A549 (cell line): ENCODE data around the gene GPAT3. TPM values are rescaled to one million over a fixed set of nuclear protein-coding genes. Genes with fewer than 3 reads are reported as not detected.
A peak's percentile ranks its signal among the peaks of the same experiment; 100 is the strongest.

Experiments
- ATAC-seq, 2 experiments: fragments of 200-7000 bp in 1 of 2; fragments of >200 bp in 1 of 2; cut with Nextera tagmentation in 1 of 2; cut with Tn5 transposase in 1 of 2; 3 replicates each; pipeline versions ENCODE4 v1.8.0 to v1.9.1; 2018 to 2020; ENCODE audit warnings: mild to moderate bottlenecking in 1 of 2, moderate library complexity in 1 of 2
- CTCF ChIA-PET: fragments of 300-600 bp; sonication (Branson Sonifier 250); formaldehyde crosslinking; extraction: SDS; loops from one replicate; lab custom pipeline; 2021; ENCODE audit warnings: antibody characterized with exemption, inconsistent platforms; lab: Yijun Ruan, JAX
- POLR2A ChIA-PET: fragments of 350-600 bp; formaldehyde crosslinking; extraction: SDS; loops from one replicate; lab custom pipeline; 2021; ENCODE audit warnings: antibody characterized with exemption, inconsistent platforms; lab: Yijun Ruan, JAX
- DNase-seq, 2 experiments: peaks; one replicate each; pipeline versions ENCODE4 v3.0.0 to v3.0.0-alpha.2; 2011 to 2016; ENCODE audit warnings: low read depth in 1 of 2, low spot score in 1 of 2
- FAIRE-seq: peaks from 2 replicates; lab custom pipeline; 2011; peaks lifted over from hg19 to GRCh38; lab: Jason Lieb, UNC
- H3K27ac ChIP-seq, 2 experiments: fragments of >200 bp; sonication (Bioruptor Twin); formaldehyde crosslinking; 3 replicates each; pipeline ENCODE4 v1.5.1; 2016 to 2017
- H3K4me1 ChIP-seq: fragments of >200 bp; sonication (Bioruptor Twin); formaldehyde crosslinking; 3 replicates; pipeline ENCODE4 v1.6.1; 2016
- H3K4me2 ChIP-seq: fragments of >200 bp; sonication (Bioruptor Twin); formaldehyde crosslinking; 3 replicates; pipeline ENCODE4 v1.6.1; 2016
- H3K4me3 ChIP-seq: fragments of >200 bp; sonication (Bioruptor Twin); formaldehyde crosslinking; 3 replicates; pipeline ENCODE4 v1.5.1; 2016
- H3K9me3 ChIP-seq: fragments of >200 bp; sonication (Bioruptor Twin); formaldehyde crosslinking; 3 replicates; pipeline ENCODE4 v1.6.1; 2016
- BHLHE40 ChIP-seq: IDR thresholded peaks from 2 replicates; pipeline ENCODE4 v1.6.1; 2012; ENCODE audit warnings: low read depth, low read length, inconsistent platforms
- CBX8 ChIP-seq: fragments of 200-600 bp; sonication (generic); IDR thresholded peaks from 2 replicates; pipeline ENCODE4 v1.6.1; 2016
- CHD2 ChIP-seq: fragments of 150-350 bp; IDR thresholded peaks from 2 replicates; pipeline ENCODE4 v1.6.1; 2014; ENCODE audit warnings: low read length; ENCODE audit not compliant: partially characterized antibody
- EHF ChIP-seq: fragments of 250-450 bp; sonication (Bioruptor Pico); IDR thresholded peaks from 2 replicates; pipeline ENCODE4 v1.5.0; 2020; ENCODE audit warnings: mild to moderate bottlenecking
- EHMT2 ChIP-seq: fragments of 200-600 bp; sonication (generic); IDR thresholded peaks from 2 replicates; pipeline ENCODE4 v1.6.1; 2016; ENCODE audit warnings: antibody characterized with exemption, low read depth, mild to moderate bottlenecking, moderate library complexity
- ELK1 ChIP-seq: fragments of 150-350 bp; IDR thresholded peaks from 2 replicates; pipeline ENCODE4 v1.6.1; 2014; ENCODE audit warnings: low read depth, mild to moderate bottlenecking, low read length
- EP300 ChIP-seq, 2 experiments: fragments of >200 bp; sonication (Bioruptor Twin); formaldehyde crosslinking; IDR thresholded peaks; 2 replicates in 1 of 2; 3 replicates in 1 of 2; pipeline ENCODE4 v1.6.1; 2016 to 2017
- FOSL2 ChIP-seq, 2 experiments: fragments of 450-650 bp in 1 of 2; fragments of >200 bp in 1 of 2; sonication (Bioruptor Twin) in 1 of 2; formaldehyde crosslinking; IDR thresholded peaks; 2 replicates each; pipeline versions ENCODE4 v1.5.0 to v1.6.1; 2016 to 2020; ENCODE audit warnings: mild to moderate bottlenecking in 1 of 2, moderate library complexity in 1 of 2
- GATA3 ChIP-seq: IDR thresholded peaks from 2 replicates; pipeline ENCODE4 v1.6.1; 2012; ENCODE audit warnings: borderline replicate concordance
- HEYL ChIP-seq: fragments of 250-450 bp; sonication (Bioruptor Pico); IDR thresholded peaks from 2 replicates; pipeline ENCODE4 v1.8.0; 2021; ENCODE audit warnings: mild to moderate bottlenecking, moderate library complexity
- HOXB13 ChIP-seq: fragments of 250-450 bp; sonication (Bioruptor Pico); IDR thresholded peaks from 2 replicates; pipeline ENCODE4 v1.5.0; 2020; ENCODE audit warnings: low read depth, mild to moderate bottlenecking, moderate library complexity
- JUN ChIP-seq, 2 experiments: fragments of >200 bp; sonication (Bioruptor Twin); formaldehyde crosslinking; IDR thresholded peaks; 2 replicates in 1 of 2; 3 replicates in 1 of 2; pipeline ENCODE4 v1.6.1; 2016 to 2017
- JUNB ChIP-seq: fragments of >200 bp; sonication (Bioruptor Twin); formaldehyde crosslinking; IDR thresholded peaks from 2 replicates; pipeline ENCODE4 v1.6.1; 2016
- KDM1A ChIP-seq: fragments of 200-600 bp; sonication (generic); IDR thresholded peaks from 2 replicates; pipeline ENCODE4 v1.6.1; 2016; ENCODE audit warnings: low read depth, mild to moderate bottlenecking
- MAFK ChIP-seq: fragments of 450-650 bp; IDR thresholded peaks from 2 replicates; pipeline ENCODE4 v1.6.1; 2014; ENCODE audit not compliant: partially characterized antibody
- MAZ ChIP-seq: fragments of 150-350 bp; IDR thresholded peaks from 2 replicates; pipeline ENCODE4 v1.6.1; 2014; ENCODE audit warnings: antibody characterized with exemption, low read depth, low read length, borderline replicate concordance
- NFE2L2 ChIP-seq: fragments of 150-350 bp; conservative IDR thresholded peaks from 2 replicates; pipeline ENCODE4 v1.6.1; 2014; ENCODE audit warnings: low read length
- NPAS2 ChIP-seq: fragments of 250-450 bp; sonication (Bioruptor Pico); IDR thresholded peaks from 2 replicates; pipeline ENCODE4 v1.8.0; 2022; ENCODE audit warnings: mild to moderate bottlenecking, moderate library complexity, borderline replicate concordance
- PHF8 ChIP-seq: fragments of 200-600 bp; sonication (generic); IDR thresholded peaks from 2 replicates; pipeline ENCODE4 v1.6.1; 2016; ENCODE audit warnings: low read depth, mild to moderate bottlenecking, antibody characterized with exemption, moderate library complexity, borderline replicate concordance
- POLR2AphosphoS2 ChIP-seq: conservative IDR thresholded peaks from 2 replicates; pipeline ENCODE4 v1.6.1; 2012; ENCODE audit warnings: low read length, improper control_type of control experiment, inconsistent platforms
- RAD21 ChIP-seq, 2 experiments: fragments of >200 bp in 1 of 2; sonication (Bioruptor Twin) in 1 of 2; formaldehyde crosslinking in 1 of 2; IDR thresholded peaks in 1 of 2; conservative IDR thresholded peaks in 1 of 2; 2 replicates in 1 of 2; 3 replicates in 1 of 2; pipeline ENCODE4 v1.6.1; 2012 to 2018; ENCODE audit warnings: inconsistent platforms in 1 of 2
- RARB ChIP-seq: fragments of 250-450 bp; sonication (Bioruptor Pico); IDR thresholded peaks from 2 replicates; pipeline ENCODE4 v1.8.0; 2021; ENCODE audit warnings: mild to moderate bottlenecking, moderate library complexity
- RFX5 ChIP-seq: fragments of 450-650 bp; IDR thresholded peaks from 2 replicates; pipeline ENCODE4 v1.7.1; 2014; ENCODE audit warnings: antibody characterized with exemption, mild to moderate bottlenecking, moderate library complexity
- RNF2 ChIP-seq: fragments of 200-600 bp; sonication (generic); IDR thresholded peaks from 2 replicates; pipeline ENCODE4 v1.6.1; 2016; ENCODE audit warnings: low read depth, mild to moderate bottlenecking, antibody characterized with exemption, moderate library complexity, borderline replicate concordance
- SMC3 ChIP-seq: fragments of >200 bp; sonication (Bioruptor Twin); formaldehyde crosslinking; IDR thresholded peaks from 3 replicates; pipeline ENCODE4 v1.6.1; 2018; ENCODE audit warnings: inconsistent platforms
- SREBF2 ChIP-seq: fragments of 450-650 bp; IDR thresholded peaks from 2 replicates; pipeline ENCODE4 v1.6.1; 2014; ENCODE audit warnings: mild to moderate bottlenecking, moderate library complexity
- TFCP2L1 ChIP-seq: fragments of 250-450 bp; sonication (Bioruptor Pico); IDR thresholded peaks from 2 replicates; pipeline ENCODE4 v1.5.0; 2021; ENCODE audit warnings: mild to moderate bottlenecking
- TP53 ChIP-seq: fragments of 250-450 bp; sonication (Bioruptor Pico); IDR thresholded peaks from 2 replicates; pipeline ENCODE4 v1.5.0; 2021; ENCODE audit warnings: mild to moderate bottlenecking, moderate library complexity
- ZFP36 ChIP-seq: fragments of 450-650 bp; IDR thresholded peaks from 2 replicates; pipeline ENCODE4 v1.6.1; 2014; ENCODE audit warnings: borderline replicate concordance; ENCODE audit not compliant: partially characterized antibody
- ZSCAN20 ChIP-seq: fragments of 250-450 bp; sonication (Bioruptor Pico); IDR thresholded peaks from 2 replicates; pipeline ENCODE4 v1.8.0; 2022; ENCODE audit warnings: mild to moderate bottlenecking, moderate library complexity
- WGBS: methylation state at CpG from one replicate; pipeline ENCODE4 v1.1.6; 2017; ENCODE audit errors: missing lambda C conversion rate; 5-methylcytosine and 5-hydroxymethylcytosine counted together
- polyA plus RNA-seq, 4 experiments: library from polyadenylated mRNA; depleted of rRNA in 3 of 4; stranded (reverse); fragments of >200 nt; fragmentation: RNase III in 1 of 4; extraction: RNeasy Plus Mini Kit Qiagen cat#74134 plus additional on column Dnase treatment in 1 of 4; gene quantifications; 2 replicates in 3 of 4; 3 replicates in 1 of 4; pipeline ENCODE4 v1.2.3, GENCODE V29; 2011 to 2017
- TF ChIP-seq, protein P1 (sequence below): IDR thresholded peaks from 2 replicates; pipeline ENCODE4 v1.6.1; 2012
- TF ChIP-seq, protein P2 (sequence below): fragments of >200 bp; sonication (Bioruptor Twin); formaldehyde crosslinking; IDR thresholded peaks from 3 replicates; pipeline ENCODE4 v1.5.1; 2016

Gene GPAT3
- polyA plus RNA-seq, 2 of the 4 experiments (the other 2 are of a cell fraction), result 12.9 to 44.9 TPM

GRCh38 chr4:83560523-83560922 is 24.6 kb downstream of the GPAT3 start:
- CTCF ChIA-PET, result no interaction called here
- peak in 1 of 2 experiments; percentile 64; a peak in 3 of 6 replicates for ATAC-seq
- peaks cover 72% of the 10 kb centered on the region for H3K4me1 ChIP-seq
- peak overlapping the region; percentile 58; the same call in 2 of the 3 replicates for H3K4me2 ChIP-seq
- no peak for DNase-seq
- peak overlapping the region; percentile 57 to 77; a peak in 5 of 6 replicates for H3K27ac ChIP-seq
- TF ChIP-seq ELK1 (no peak), EHF (CRISPR knock-in tag) (no peak), EP300 (IDR thresholded peaks at IDR 0.05) (no peak), HOXB13 (CRISPR knock-in tag) (no peak), CBX8 (no peak), MAZ (no peak), ZFP36 (no peak), FOSL2 (IDR thresholded peaks at IDR 0.05) (no peak), FOSL2 (CRISPR knock-in tag; IDR thresholded peaks at IDR 0.05) (no peak), TFCP2L1 (CRISPR knock-in tag) (no peak), JUN (IDR thresholded peaks at IDR 0.05) (no peak)
- TF ChIP-seq, protein P1, sequence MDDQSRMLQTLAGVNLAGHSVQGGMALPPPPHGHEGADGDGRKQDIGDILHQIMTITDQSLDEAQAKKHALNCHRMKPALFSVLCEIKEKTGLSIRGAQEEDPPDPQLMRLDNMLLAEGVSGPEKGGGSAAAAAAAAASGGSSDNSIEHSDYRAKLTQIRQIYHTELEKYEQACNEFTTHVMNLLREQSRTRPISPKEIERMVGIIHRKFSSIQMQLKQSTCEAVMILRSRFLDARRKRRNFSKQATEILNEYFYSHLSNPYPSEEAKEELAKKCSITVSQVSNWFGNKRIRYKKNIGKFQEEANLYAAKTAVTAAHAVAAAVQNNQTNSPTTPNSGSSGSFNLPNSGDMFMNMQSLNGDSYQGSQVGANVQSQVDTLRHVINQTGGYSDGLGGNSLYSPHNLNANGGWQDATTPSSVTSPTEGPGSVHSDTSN, result no peak
- TF ChIP-seq, all 56 proteins: peak for 0
- H3K4me3 ChIP-seq, result no peak overlapping the region
- H3K9me3 ChIP-seq, result no peaks in the 10 kb centered on the region
- 73% methylated on average over 3 of the region's 3 CpGs for WGBS
- POLR2A ChIA-PET, result no interaction called here
- no peak for FAIRE-seq

DNA sequence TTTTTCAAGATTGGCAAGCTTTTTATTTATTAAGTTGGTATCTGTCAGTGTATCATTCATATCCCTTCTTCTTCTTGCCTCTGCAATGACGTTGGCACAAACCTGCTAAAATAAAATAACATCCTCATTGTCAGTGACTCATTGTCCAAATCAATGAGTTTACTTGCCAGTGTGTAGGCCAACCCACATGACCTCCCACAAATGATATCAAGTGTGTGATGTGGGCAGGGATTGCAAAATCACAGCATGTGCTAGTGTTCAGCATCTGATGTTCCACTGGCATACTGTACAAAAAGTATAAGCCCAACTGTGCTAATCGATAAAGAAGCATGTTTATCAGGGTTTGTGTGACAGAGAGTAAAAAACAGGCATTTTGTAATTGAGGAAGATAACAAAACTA is 25.5 kb downstream of the GPAT3 start:
- peak; percentile 50 to 84 for DNase-seq
- WGBS, result 0% methylated on average over 2 of the region's 2 CpGs
- Histone ChIP-seq H3K4me1 (peaks cover 65% of the 10 kb centered on the region), H3K4me2 (peak overlapping the region; percentile 58), H3K27ac (peak overlapping the region; percentile 41 to 67; a peak in 4 of 6 replicates), H3K4me3 (no peak overlapping the region), H3K9me3 (no peaks in the 10 kb centered on the region)
- no peak for FAIRE-seq
- ChIA-PET POLR2A (no interaction called here), CTCF (no interaction called here)
- peak; percentile 84 to 86 for ATAC-seq
- TF ChIP-seq KDM1A, result no peak
- TF ChIP-seq JUN (IDR thresholded peaks at IDR 0.05), result peak in 1 of 2 experiments; percentile 52; a peak in 1 of 5 replicates
- no peak for TF ChIP-seq EHF (CRISPR knock-in tag)
- peak; percentile 51; the same call in 1 of the 2 replicates for TF ChIP-seq GATA3
- TF ChIP-seq MAFK, result no peak
- TF ChIP-seq EP300 (IDR thresholded peaks at IDR 0.05), result no peak
- TF ChIP-seq SREBF2, result no peak
- no peak for TF ChIP-seq HOXB13 (CRISPR knock-in tag)
- TF ChIP-seq BHLHE40, result no peak
- TF ChIP-seq RNF2, result no peak
- no peak for TF ChIP-seq POLR2AphosphoS2
- TF ChIP-seq HEYL (CRISPR knock-in tag), result no peak
- TF ChIP-seq NFE2L2, result no peak
- no peak for TF ChIP-seq ZSCAN20 (CRISPR knock-in tag)
- TF ChIP-seq JUNB, result peak; percentile 63
- no peak for TF ChIP-seq NPAS2
- no peak for TF ChIP-seq EHMT2
- TF ChIP-seq TP53 (CRISPR knock-in tag), result no peak
- no peak for TF ChIP-seq SMC3
- no peak for TF ChIP-seq RARB (CRISPR knock-in tag)
- TF ChIP-seq, protein P2, sequence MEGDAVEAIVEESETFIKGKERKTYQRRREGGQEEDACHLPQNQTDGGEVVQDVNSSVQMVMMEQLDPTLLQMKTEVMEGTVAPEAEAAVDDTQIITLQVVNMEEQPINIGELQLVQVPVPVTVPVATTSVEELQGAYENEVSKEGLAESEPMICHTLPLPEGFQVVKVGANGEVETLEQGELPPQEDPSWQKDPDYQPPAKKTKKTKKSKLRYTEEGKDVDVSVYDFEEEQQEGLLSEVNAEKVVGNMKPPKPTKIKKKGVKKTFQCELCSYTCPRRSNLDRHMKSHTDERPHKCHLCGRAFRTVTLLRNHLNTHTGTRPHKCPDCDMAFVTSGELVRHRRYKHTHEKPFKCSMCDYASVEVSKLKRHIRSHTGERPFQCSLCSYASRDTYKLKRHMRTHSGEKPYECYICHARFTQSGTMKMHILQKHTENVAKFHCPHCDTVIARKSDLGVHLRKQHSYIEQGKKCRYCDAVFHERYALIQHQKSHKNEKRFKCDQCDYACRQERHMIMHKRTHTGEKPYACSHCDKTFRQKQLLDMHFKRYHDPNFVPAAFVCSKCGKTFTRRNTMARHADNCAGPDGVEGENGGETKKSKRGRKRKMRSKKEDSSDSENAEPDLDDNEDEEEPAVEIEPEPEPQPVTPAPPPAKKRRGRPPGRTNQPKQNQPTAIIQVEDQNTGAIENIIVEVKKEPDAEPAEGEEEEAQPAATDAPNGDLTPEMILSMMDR, result no peak
- TF ChIP-seq PHF8, result no peak
- no peak for TF ChIP-seq MAZ
- no peak for TF ChIP-seq RAD21 (conservative IDR thresholded peaks at IDR 0.05 in 1 of 2, IDR thresholded peaks at IDR 0.05 in 1 of 2)
- TF ChIP-seq ELK1, result no peak
- no peak for TF ChIP-seq RFX5
- TF ChIP-seq CHD2, result no peak
